ENCODE results near the gene SLC7A8.

DNA sequence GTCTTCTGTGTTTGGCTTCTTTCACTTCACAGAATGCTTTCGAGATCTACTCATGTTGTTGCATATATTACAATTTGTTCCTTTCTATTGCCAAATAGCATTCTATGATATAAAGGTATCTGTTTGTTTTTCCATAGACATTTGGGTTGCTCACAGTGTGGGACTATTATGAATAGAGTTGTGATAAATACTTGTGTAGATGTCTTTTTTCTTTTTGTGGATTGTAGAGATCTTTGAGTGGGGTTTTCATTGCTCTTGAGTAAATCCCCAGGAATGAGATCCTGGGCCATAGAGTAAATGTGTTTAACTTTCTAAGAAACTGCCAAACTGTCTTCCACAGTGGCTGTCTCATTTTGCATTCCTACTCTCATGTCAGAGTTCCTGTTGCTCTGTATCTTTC, 39.5 kb downstream of the SLC7A8 start:
- TF ChIP-seq CTCF (conservative IDR thresholded peaks at IDR 0.05 in 1 of 2, IDR thresholded peaks at IDR 0.05 in 1 of 2; ENCODE audit: extremely low read depth in 1 of 2, insufficient read depth in 1 of 2, low read depth in 1 of 2, low read length in 2 of 2) (no peak), EZH2 (IDR thresholded peaks at IDR 0.05; ENCODE audit: borderline replicate concordance, low read length) (no peak)
